GM18507 (cell line): ENCODE results near the gene PAXX.
A peak's percentile ranks its signal among the peaks of the same experiment; 100 is the strongest.
"Not testable (repeated sequence)": the region's sequence is repeated elsewhere in the genome, so short reads cannot be mapped to it uniquely, and the experiment has no call there.

Experiments
- DNase-seq: peaks from one replicate; pipeline ENCODE4 v3.0.0; 2011; ENCODE audit warnings: low read depth; ENCODE audit not compliant: insufficient read length; ENCODE audit errors: extremely low spot score
- FAIRE-seq: peaks from 2 replicates; lab custom pipeline; 2011; peaks lifted over from hg19 to GRCh38; lab: Jason Lieb, UNC

Gene PAXX

DNA sequence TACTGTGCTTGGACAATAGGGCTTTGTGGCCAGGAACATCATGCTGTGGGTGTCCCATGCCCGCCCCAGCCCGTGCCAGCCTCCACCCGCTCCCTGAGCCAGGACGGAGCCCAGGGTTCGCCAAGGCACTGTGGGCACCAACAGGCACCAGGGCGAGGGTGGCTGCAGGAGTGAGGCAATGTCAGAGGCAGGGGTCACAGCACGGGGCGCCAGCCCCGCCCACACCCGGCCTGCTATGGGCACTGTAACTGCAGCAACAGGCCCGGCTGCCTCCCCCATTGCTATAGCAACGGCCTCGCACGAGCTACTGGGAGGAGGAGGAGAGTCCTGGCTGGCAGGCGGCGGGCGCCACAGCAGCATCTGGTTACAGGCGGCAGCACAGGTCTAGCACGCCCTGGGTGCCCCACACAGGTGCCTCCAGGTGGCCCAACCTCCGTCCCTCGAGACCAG is 33.3 kb downstream of the PAXX start:
- no peak for DNase-seq
- no peak for FAIRE-seq

DNA sequence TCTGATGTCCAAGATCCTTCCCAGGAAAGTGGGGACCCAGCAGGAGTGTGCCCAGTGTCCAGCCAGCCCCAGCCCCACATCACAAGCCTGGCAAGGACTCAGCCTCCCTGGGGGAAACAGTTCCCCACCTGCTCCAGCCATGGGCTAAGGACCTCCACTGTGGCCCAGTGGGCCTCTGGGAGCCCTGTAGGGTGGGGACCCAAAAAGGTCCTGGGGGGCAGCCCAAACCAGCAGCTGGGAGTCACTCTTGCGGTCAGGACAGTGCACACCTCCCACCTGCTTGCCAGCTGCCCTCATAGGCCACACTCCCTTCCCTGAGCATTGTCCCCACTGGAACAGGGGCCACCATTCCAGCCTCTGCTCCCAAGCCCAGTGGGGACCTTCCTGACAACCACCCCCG is 34.2 kb downstream of the PAXX start:
- DNase-seq: no peak
- FAIRE-seq: no peak

DNA sequence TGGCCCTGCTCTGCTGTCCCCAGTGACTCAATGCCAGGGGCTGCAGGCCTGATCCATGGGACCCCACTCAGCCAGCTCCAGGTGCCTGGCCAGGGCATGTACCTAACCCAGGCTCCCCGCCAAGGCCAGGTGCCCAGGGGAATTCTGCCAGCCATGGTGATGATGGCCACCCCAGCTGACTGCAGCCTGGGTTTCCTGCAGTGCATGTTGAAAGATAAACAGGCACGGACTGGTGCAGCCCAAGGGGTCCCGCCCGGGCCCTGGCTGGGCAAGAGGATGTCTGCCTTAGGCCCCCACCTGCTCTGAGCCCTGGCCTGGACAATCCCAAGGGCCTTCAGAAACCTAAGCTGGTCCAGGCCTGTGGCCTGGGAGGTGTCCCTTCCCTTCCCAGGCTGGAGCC is 34.6 kb downstream of the PAXX start:
- no peak for FAIRE-seq
- DNase-seq: no peak

- FAIRE-seq (no peak), DNase-seq (no peak)
These were observed 35.4 kb downstream of the PAXX start, which contains the start of gene ABCA2 for GRCh38 chr9:137027369-137028262. ABCA2 (minus strand) TSS chr9:137028237; CDS start chr9:137028140, 97 bp downstream.

- FAIRE-seq (peak; percentile 70), DNase-seq (no peak)
These were observed 36.2 kb downstream of the PAXX start for GRCh38 chr9:137028263-137029057.

GRCh38 chr9:137029058-137029936 is 37.1 kb downstream of the PAXX start:
- FAIRE-seq (peak; percentile 95), DNase-seq (peak; percentile 44)

- FAIRE-seq: no peak
These were observed 37.8 kb downstream of the PAXX start for GRCh38 chr9:137030006-137030405.

DNA sequence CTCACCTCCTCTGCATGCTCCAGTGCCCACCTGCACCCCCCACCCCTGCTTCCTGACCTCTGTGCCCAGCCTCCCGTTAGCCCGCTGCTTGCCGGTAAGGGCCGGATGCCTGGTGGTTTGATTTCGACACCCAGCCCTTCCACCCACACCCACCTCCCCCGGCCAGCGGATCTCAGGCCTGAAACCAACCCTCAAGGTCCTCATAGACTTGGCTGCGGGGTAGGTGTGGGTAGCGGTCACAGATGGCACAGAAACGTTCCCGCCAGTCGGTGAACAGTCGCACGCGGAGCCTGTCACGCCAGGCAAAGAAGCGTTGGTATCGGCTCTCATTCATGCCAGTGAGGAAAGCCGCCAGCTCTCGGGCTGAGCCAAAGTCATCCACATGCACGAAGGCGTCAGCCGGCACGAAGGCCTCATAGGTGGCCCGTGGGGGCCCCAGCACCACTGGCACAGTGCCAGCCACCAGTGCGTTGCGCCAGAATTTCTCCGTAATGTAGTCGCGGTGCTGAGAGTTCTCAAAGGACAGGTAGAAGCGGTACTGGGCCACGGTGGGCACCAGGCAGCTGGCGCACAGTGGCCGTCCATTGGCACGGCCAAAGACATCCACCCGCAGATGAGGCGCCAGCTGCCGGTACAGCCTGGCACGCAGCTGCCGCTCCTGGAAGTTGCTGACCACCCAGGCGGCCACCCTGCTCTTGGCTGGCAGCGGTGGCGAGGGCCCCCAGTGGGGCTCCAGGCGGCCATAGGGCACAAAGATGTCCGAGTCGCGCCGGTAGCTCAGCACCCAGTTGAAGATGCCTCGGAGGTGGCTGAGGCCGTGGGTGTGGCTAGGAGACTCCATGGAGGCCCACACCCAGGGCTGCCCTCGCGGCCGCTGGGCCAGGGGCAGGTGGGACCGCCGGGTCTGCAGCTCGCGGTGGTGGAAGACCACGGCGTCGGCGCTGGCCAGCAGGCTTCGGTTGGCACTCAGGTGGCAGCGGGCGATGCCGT is 38.6 kb downstream of the PAXX start:
- FAIRE-seq (peak; percentile 83), DNase-seq (no peak)

More at GRCh38 chr9:137030006-137030405, 37.8 kb downstream of the PAXX start:
- no peak for DNase-seq

DNA sequence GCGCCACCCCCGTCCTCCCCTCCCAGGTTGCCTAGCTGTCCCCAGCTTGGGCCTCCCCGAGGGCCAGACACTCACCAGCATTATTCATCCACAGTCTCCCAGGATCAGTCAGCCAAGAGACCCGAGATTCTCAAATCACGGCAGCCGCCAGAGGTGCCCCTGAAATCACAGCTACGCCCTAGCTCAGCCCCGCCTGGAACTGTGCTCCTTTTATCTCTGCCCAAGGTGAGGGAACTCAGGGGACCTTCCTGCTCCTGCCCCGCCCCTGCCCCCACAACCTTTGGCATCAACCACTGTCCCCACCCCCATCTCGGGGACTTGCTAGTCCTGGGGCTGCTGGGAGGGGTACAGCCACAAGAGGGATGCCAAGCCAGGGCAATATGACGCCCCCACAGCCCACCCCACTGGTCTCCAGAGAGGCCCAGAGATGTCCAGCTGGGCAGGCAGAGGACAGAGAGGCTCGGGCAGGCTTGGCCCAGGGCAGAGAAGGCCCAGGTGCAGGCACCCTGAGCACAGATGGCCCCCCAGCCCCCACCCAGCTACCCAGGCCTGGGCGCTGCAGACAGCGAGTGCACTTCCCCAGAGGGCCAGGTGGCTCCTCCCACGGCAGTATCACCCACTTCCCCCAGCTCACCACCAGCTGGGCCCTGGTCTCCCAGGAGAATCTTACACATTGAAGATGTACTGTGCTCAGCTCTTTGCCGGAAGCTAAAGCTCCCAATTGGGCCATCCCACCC is 39.9 kb downstream of the PAXX start, which contains the start of gene FUT7:
FUT7 (minus strand) TSS at position 185 of the 737 bp plus-strand sequence; CDS start at position 88, 97 bp downstream.
- peak; percentile 41 for FAIRE-seq
- DNase-seq: no peak

DNA sequence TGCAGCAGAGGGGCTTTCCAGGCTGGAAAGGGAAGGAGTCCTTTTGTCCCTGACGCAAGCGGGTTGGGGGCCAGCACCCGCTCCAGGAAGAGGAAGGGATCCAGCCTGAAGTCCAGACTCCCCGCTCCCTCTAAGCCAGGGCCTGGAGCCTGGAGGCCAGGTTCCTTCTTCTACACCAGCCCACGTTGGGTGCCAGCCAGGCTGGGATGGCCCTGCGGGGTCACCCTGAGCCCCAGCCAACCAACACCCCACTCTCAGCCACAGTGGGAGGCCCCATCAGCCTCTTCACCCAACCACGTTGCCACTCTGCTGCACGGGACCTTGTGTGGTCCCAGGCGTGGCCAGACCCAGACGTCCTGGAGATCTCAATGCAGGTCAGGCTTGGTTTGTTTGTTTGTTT is 40.6 kb downstream of the PAXX start:
- no peak for DNase-seq
- FAIRE-seq: peak; percentile 5

DNA sequence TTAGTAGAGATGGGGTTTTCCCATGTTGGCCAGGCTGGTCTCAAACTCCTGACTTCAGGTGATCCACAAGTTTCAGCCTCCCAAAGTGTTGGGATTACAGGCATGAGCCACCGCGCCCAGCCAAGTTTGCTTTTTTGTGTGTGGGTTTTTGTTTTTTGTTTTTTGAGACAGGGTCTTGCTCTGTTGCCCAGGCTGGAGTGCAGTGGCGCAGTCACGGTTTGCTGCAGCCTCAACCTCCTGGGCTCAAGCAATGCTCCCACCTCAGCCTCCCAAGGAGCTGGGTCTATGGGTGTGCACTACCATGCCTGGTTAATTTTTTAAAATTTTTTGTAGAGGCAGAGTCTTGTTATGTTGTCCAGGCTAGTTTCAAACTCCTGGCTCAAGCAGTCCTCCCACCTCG is 41.3 kb downstream of the PAXX start:
- DNase-seq, FAIRE-seq: not testable (repeated sequence)

DNA sequence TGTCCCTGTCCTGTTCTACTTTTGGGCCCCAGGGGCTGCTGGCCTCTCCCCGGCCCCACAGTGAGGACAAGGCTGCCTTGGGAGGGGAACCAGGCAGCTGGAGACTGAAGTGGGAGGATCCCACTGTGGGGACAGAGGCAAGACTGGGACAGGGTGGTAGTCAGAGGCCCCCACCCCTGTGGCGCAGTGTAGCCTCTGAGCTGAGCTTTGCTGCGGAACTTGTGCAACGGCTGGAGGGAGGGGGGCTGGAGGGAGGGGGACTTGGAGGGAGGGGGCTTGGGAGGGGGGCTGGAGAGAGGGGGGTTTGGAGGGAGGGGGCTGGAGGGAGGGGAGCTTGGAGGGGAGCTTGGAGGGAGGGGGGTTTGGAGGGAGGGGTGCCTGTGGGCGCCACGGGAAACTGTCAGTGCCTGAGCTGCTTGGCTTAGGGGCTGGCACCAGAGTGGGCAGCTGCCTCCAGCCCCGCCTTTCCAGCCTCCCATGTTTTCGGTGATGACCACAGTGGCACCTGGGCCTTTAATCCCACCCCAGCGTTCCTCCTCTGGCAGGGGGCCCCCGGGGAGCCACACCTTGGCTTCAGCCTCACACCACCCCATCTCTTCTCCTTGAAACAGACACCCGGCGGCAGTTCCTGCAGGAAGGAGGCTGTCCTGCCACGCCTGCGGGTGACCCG is 42.0 kb downstream of the PAXX start:
- FAIRE-seq (no peak), DNase-seq (no peak)

DNA sequence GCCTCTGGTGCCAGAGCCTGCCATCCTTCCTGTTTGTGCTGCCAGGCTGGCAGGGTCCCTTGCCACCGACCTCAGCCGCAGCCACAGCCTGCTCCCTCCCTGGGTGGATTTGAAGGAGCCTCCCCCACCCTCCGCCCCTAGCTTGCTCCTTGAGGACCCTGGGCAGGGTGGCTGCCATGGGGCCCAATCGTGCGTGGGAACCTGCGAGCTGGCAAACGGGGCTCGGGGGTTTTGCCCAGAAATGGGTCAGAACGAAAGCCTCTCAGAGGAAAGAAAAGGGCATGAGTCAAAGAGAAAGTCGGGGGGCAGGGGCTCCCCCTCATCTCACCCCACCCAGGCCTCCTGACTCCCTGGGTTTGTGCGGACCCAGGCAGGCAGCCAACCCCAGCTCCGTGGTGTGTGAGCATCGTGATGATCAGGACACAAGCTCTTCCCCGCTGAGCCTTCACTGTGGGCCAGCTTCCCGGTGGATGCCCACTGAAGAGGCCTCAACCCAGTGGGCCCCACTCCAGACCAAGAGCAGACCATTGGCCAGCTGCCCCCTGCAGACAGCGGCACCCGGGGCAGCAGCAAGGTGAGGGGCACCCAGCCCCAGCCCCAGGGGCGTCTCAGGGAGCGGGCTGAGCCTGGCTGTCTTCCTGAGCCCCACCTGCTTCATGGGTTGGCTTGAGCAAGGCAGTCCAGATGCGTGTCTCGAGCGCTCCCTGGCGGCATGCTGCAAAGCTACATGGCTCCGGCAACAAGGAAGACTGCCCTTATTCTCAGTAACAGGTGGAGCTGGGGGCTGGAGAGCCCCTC is 42.7 kb downstream of the PAXX start:
- FAIRE-seq: peak; percentile 91

DNA sequence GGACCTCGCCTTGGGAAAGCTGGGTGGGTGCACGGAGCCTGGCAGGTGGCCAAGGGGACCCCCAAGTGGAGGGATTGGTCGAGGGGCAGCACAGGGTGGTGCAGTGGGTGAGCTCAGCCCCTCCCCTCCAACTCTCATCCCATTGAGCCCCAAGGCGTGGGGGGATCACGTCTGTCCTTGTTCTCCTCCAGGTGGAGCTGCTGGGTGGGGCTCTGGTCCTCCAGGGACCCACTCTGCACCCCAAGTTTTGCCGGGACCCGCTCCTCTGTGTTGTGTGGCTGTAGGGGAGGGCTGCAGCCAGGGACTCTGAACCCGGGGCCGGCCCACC is 43.2 kb downstream of the PAXX start:
- no peak for DNase-seq
- FAIRE-seq: no peak

More for the DNA sequence above, 42.7 kb downstream of the PAXX start:
- peak; percentile 87 for DNase-seq

GRCh38 chr9:137035937-137036336 is 43.7 kb downstream of the PAXX start:
- FAIRE-seq: no peak
- DNase-seq: no peak

GRCh38 chr9:137037035-137037434 is 44.8 kb downstream of the PAXX start:
- DNase-seq: no peak
- FAIRE-seq: no peak
